Anterior cingulate cortex (tissue), 58 donors: ENCODE data around the gene FLT3.
"Not testable (repeated sequence)": the region's sequence is repeated elsewhere in the genome, so short reads cannot be mapped to it uniquely, and the experiment has no call there.

Experiments used
- DNase-seq, 58 donors: peaks; one replicate each; lab custom pipeline; 2025; lab: John Stamatoyannopoulos, UW

FLT3 gene

DNA sequence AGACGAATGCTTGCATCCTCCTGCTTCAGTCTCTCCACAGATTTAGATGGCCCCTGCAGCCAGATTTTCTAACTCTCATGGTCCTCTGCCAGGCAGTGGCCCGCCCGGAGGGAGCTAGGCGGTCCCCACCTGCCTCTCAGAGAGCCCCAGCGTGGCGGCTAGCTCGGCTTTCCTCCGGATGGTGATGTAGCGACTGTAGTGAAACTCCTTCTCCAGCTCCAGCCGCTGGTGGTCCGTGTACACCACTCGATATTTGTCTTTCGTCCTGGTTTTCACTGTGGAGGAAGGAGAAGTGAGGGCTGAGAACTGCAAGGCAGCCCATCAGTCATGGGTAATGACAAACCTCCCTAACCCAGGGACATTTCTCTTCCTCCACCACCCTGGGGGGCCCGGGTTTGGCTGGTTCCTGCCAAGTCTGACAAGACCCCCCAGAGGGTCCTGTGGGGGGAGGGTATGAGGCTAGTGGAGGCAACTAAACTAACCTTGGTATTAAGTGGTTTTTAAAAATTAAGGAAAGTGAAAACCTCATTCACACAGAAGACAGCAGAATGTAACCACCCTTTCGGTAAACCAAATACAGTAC lies 135.5 kb downstream of the FLT3 start:
- DNase-seq: no peak

DNA sequence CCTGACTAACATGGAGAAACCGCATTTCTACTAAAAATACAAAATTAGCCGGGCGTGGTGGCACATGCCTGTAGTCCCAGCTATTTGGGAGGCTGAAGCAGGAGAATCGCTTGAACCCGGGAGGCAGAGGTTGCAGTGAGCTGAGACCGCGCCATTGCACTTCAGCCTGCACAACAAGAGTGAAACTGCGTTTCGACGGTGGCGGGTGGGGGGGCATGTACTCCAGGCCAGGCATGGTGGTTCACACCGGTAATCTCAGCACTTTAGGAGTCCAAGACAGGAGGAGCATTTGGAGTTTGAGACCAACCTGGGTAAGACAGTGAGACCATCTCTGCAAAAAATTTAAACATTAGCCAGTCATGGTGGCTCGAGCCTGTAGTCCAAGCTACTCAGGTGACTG lies 136.2 kb downstream of the FLT3 start:
- not testable (repeated sequence) for DNase-seq

DNA sequence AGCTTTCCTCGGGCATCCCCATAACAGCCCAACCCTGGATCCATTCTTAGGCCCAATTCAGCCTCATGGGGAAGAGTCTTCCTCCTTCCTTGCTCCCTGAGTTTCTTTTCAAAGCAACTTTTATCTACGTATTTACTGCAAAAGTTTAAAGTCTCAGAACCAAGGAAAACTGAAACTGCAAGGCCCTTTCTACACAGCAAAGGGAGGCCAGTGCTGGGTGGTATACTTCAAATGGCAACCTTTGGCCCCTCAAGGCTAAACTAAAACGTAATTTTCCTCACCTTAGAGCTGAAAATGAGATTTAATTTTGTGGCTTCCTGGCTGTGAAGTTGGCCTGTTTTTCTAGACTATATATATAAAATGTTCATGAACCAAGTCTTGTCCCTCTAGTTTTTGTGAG lies 136.9 kb downstream of the FLT3 start:
- no peak for DNase-seq

DNA sequence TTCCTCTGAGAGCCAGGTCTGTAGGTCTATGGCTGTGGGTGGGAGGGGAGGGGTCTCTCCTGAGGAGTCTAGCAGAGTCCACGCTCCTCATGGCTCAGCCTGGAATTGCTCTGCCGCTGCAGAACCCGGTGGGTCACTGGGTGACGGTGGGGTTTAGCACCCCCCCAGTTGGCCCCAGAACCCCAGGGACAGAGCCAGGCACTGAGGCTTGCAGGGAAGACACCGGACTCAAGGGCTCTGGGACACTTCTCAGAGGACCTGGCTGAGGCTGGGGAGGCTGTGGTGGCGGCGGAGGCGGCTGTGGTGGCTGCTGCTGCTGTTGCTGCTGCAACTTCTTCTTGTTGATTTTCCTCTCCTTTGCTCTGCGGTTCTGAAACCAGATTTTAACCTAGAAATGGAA lies 137.4 kb downstream of the FLT3 start:
- no peak for DNase-seq

DNA sequence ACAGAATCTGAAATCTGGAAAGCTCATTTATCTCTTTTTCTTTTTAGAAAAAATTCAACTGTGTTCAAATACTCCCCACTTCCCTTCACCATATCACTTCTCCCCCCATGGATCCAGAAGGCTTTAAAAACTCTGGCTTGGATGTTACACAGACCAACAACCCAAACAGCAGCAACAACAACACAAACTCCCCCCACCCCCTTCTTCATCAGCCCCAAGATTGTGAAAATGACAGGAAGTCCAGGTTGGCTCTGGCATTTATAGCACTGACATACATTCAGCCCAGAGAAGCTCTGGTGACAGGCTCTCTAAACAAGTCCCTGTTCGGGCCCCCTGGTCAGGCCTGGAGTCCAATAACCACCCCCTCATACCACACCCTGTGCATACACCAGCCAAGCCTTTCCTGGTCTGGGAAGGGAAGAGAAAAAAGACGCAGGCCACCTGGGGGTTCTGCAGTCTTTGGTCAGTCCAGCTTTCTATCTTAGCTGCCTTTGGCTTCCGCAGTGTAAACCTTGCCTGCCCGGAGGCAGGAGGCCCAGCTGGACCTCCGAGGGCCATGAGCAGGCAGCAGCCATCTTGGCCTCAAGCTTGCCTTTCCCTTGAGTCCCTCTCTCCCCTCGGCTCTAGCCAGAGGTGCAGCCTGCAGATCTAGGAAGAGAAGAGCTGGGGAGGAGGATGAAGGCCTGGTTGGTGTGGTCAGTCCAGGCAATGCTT lies 138.1 kb downstream of the FLT3 start:
- DNase-seq: peak in 1 of 58 donors; percentile 33

DNA sequence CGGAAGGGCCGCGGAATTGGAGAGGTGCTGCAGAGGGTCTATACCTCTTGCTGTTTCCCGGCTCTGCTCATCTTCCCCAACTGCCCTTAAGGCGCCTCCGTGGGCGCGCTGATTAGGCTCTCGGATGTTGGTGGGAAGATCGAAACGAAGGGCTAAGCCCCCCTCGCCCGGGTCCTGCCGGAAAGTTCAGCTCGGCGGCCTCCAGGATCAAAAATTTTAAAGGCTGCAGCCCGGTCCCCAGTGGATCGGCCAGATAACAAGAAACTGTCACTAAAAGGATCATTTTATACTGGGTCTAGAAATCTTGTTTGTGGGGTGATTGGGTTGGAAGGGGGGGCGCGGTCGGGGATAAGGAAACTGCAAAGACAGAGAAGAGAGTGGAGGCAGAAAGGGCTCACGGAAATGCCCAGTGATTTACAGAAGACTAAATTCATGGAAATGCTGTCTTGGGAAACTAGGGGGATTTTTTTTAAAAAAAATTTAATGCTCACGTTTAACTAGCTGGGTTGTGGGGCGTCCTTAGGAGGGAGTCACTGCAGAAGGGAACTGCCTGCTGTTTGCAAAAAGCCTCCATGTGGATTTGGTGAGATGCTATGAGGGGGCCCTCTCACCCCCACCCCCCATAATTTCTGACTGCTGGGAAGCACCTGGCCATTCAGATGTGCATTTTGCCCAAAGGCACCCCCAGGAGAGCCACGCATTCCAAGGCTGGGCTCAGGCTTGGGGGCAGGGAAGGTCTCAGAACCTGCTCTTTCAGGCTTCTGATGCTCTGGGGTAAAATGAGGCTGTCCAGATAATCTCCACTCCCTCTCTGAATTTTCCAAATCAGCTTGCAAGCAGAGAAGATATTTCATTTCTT lies 138.9 kb downstream of the FLT3 start:
- DNase-seq: no peak

DNA sequence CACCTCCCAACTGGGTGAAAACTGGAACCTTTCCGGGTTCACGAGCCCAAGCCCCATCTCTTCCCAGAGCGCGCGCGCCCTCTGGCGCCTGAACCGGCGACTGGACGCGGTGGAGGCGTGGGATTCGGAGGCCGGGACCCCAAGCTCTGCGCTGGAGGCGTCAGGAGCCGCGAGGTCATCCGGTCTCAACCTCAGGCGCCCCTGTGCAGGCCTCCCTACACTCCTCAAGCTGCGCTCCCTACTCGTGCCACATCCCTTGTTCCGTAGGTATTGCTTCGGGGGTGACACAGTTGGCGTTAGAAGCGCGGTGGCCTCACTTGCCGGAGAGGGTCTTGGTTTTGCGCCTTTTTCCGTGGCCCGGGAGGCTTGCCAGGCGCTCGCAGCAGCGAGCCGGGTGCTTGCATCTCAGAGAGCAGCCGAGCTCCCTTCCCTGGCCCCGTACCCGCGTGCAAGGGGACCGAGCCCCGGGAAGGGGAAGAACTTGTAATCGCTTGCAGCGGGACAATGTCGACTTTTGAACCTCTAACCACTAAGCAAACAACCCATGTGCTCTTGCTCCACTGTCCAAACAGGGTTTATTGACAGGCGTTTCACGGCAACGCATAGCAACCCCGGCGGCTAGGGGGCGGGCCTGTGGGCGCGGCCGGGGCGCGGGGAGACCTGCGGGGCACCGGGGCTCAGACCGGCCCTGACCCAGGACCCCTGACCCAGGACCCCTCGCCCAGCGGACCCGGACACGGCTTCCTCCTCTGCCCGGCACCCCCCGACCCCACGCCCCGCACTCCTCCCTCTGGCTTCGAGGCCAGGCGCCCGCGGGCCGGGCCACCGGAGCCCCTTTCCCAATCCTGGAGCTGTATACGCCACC lies 139.8 kb downstream of the FLT3 start:
- peak in 2 of 58 donors; percentile 1 to 2 for DNase-seq

DNA sequence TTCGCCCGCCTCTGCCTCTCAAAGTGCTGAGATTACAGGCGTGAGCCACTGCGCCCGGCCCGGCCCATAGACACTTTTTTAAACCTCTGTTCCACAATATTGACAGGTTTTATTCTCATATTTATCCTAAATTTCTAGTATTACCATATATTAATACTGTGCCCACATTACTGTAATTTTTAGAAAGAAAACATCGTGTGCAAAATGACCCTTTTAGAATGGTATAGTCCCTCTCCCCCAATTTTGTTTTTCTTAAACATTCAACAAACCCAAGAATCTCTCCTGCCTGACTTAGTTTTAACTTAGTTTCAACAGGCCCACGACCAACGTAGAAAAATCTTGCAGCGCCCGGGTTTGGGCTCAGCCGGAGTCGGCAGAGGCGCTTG lies 140.4 kb downstream of the FLT3 start:
- DNase-seq: no peak

DNA sequence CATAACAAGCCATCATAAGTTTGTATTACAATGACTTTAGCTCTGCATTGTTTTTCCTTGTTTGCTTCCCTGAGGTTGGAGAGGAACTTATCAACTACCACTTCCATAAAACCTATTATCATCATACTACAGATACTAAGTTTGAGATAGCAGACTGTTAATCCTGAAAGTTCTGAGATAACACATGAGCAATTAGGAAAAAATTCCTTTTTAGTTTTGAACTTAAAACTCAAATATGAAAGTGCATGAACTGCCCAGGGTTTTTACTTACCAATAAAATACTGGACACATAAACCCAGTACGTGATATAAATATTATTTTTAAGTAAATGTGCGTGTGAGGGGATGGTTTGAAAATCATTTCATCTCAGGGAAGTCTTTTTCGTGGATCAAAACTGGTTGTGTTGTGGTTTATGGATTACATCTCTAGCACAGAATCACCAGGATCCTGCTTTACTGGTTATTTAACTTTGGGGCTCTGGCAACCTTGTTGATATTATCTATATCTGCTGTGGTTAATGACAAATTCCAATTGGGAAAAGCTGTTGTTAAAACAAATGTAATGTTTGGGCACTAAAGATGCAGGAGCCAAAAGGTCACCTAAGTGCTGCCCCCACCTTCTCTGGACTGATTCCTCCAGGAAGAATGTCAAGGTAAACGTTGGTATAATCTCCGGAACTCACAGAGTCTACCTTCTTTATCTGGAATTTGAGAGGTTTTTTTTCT lies 143.6 kb downstream of the FLT3 start:
- no peak for DNase-seq

DNA sequence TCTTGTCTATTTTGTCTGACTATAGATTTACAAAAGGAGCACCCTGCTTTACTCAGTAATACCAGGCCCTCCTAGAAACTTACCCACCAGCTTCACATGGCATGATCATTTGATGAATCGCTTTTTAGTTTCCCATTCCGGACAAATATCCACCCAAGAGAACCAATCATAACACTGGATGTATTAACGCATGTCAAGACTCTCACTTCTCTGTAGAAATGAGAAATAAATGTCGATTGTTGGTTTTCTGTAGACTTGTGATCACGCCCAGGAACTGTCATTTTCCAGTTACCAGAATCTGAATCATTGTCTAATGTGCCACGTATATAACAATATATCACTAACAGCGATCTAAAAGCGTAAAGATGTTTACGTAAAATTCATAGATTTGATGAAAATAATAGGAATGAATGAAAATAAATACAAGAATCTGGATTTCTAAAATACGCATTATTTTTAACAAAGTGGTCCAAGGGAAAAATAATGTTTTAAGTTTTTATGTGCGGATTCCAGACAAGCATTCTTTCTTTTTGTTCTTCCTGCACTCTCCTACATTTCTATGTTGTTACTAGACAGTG lies 145.3 kb downstream of the FLT3 start:
- no peak for DNase-seq

DNA sequence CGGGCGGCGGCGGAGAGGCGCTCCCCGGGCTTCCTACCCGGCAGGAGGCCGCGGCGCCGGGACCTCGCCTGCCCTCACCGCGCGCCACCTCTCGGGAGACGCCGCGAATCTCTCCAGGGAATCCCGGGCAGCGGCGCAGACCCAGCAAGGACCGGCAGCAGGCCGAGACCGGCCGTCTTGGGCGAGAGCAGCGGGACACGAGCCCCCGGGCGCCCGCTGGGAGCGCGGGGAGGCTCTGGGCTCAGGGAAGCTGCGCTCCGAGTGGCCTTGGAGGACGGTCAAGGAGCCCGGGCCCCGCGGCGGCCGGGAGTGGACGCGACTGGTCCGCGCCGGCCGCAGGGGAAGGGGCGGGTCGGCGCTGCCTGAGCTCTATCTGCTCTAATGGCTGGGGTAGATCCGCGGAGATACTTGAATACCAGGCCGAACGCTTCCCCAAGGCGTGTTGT lies 145.9 kb downstream of the FLT3 start:
- DNase-seq: no peak

DNA sequence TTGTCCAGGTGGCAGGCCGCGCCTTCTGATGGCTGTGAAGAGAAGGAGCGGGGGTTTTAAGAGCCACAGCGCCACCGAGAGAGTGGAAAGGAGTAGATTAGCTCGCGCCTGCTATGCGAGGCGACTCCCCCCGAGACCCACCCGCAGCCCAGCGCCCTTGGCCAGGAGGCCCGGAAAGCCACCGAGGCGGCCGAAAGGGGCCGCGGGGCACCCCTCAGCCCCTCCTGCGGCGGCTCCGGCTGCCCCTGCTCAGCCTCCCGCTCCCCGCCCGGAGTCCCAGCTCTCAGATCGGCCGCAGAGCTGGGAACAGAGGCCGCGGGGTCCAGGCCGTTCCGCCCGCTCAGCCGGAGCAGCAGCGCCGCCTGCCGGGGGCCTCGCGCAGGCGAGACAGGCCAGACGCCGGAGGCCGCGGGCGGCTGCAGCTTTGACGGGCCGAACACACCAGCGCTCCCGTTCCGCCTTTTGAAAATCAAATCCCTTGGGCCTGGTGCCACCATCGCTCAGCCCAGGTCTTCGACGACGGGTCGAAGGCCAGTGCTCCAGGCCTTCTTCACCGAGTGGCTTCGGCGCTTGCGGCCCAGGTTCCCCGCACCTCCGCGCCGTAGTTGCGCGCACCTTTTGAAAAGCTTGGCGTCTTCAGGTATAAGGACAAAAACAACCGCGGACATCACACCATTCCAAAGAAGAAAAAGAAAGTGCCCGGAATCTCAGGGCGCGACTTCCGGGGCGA lies 146.5 kb downstream of the FLT3 start:
- peak in 31 of 58 donors; percentile 3 to 47 (median 19) for DNase-seq
